Epithelial cell of esophagus (primary cell): ENCODE results near the gene YY1AP1.
"Not testable (repeated sequence)": the region's sequence is repeated elsewhere in the genome, so short reads cannot be mapped to it uniquely, and the experiment has no call there.

ENCODE experiments used
- DNase-seq: peaks from one replicate; pipeline ENCODE4 v3.0.0; 2010; ENCODE audit warnings: low read depth
- H3K4me3 ChIP-seq: 2 replicates; pipeline ENCODE4 v1.5.1; 2011; ENCODE audit warnings: mild to moderate bottlenecking, low read length, control low read depth
- CTCF ChIP-seq: IDR thresholded peaks from 2 replicates; pipeline ENCODE4 v1.5.1; 2011; ENCODE audit warnings: low read depth, mild to moderate bottlenecking, low read length, control low read depth, inconsistent platforms; ENCODE audit not compliant: insufficient read depth; ENCODE audit errors: missing control alignments

YY1AP1 gene

GRCh38 chr1:155640367-155640766 lies 48.2 kb downstream of the YY1AP1 start:
- TF ChIP-seq CTCF, result no peak
- no peak overlapping the region for H3K4me3 ChIP-seq
- DNase-seq, result no peak

GRCh38 chr1:155636397-155637153 lies 52.0 kb downstream of the YY1AP1 start:
- no peak overlapping the region for H3K4me3 ChIP-seq
- DNase-seq, result no peak
- no peak for TF ChIP-seq CTCF

- not testable (repeated sequence) for H3K4me3 ChIP-seq, DNase-seq
Measured at GRCh38 chr1:155626428-155626827, 62.1 kb downstream of the YY1AP1 start.

GRCh38 chr1:155623357-155623756 lies 65.2 kb downstream of the YY1AP1 start:
- no peak for TF ChIP-seq CTCF
- DNase-seq, result no peak
- H3K4me3 ChIP-seq, result no peak overlapping the region

- no peak overlapping the region for H3K4me3 ChIP-seq
- no peak for TF ChIP-seq CTCF
- no peak for DNase-seq
Measured at GRCh38 chr1:155622191-155622590, 66.4 kb downstream of the YY1AP1 start.

- not testable (repeated sequence) for DNase-seq
Measured at GRCh38 chr1:155613226-155613625, 75.3 kb downstream of the YY1AP1 start.

GRCh38 chr1:155610257-155610647 lies 78.3 kb downstream of the YY1AP1 start:
- not testable (repeated sequence) for DNase-seq
- peak overlapping the region; percentile 40 for H3K4me3 ChIP-seq

More at GRCh38 chr1:155613226-155613625, 75.3 kb downstream of the YY1AP1 start:
- H3K4me3 ChIP-seq, result not testable (repeated sequence)

GRCh38 chr1:155609515-155610256 lies 78.9 kb downstream of the YY1AP1 start, which contains the start of gene MSTO1:
Gene MSTO1, plus strand, starts transcription at chr1:155610218. Its CDS starts 31 bp downstream, at chr1:155610249.
- H3K4me3 ChIP-seq, result peak within 1 kb of the TSS; percentile 88
- no peak for TF ChIP-seq CTCF
- DNase-seq, result peak; percentile 99
